HUES6 (cell line): ENCODE measurements around the gene ALDH1B1.
"Not testable (repeated sequence)": the region's sequence is repeated elsewhere in the genome, so short reads cannot be mapped to it uniquely, and the experiment has no call there.

Experiments used
- H3K27ac ChIP-seq: 2 replicates; pipeline ENCODE4 v1.7.0; 2013; ENCODE audit warnings: low read depth, mild to moderate bottlenecking, low read length, inconsistent platforms
- H3K27me3 ChIP-seq: 2 replicates; pipeline ENCODE4 v1.6.1; 2013; ENCODE audit warnings: low read length; ENCODE audit not compliant: control insufficient read depth, insufficient read depth
- H3K36me3 ChIP-seq: 2 replicates; pipeline ENCODE4 v1.6.1; 2013; ENCODE audit warnings: low read length; ENCODE audit not compliant: control insufficient read depth, insufficient read depth
- H3K4me1 ChIP-seq: 2 replicates; pipeline ENCODE4 v1.6.1; 2013; ENCODE audit warnings: low read length; ENCODE audit not compliant: control insufficient read depth, insufficient read depth
- H3K4me3 ChIP-seq: 2 replicates; pipeline ENCODE4 v1.5.1; 2013; ENCODE audit warnings: low read depth, low read length
- H3K9ac ChIP-seq: one replicate; pipeline ENCODE4 v1.6.1; 2013; ENCODE audit warnings: mild to moderate bottlenecking, low read length
- H3K9me3 ChIP-seq: 2 replicates; pipeline ENCODE4 v1.6.1; 2013; ENCODE audit warnings: low read depth, low read length; ENCODE audit not compliant: control insufficient read depth, insufficient read depth

The ALDH1B1 gene

GRCh38 chr9:38377336-38378083 is 15.0 kb upstream of the ALDH1B1 start:
- H3K27ac ChIP-seq, H3K36me3 ChIP-seq, H3K9ac ChIP-seq, H3K9me3 ChIP-seq, H3K4me3 ChIP-seq: not testable (repeated sequence)
- H3K4me1 ChIP-seq, result peaks cover 22% of the 10 kb centered on the region
- H3K27me3 ChIP-seq, result peaks cover 26% of the 10 kb centered on the region

GRCh38 chr9:38380230-38380871 is 12.2 kb upstream of the ALDH1B1 start:
- H3K9me3 ChIP-seq, result peaks cover 9% of the 10 kb centered on the region; the same call in 1 of the 2 replicates
- H3K27ac ChIP-seq, result no peak overlapping the region
- H3K9ac ChIP-seq, result no peak overlapping the region
- H3K36me3 ChIP-seq, result no peaks in the 10 kb centered on the region
- H3K4me3 ChIP-seq, result no peak overlapping the region; the same call in 1 of the 2 replicates
- peaks cover 24% of the 10 kb centered on the region; the same call in 1 of the 2 replicates for H3K27me3 ChIP-seq
- H3K4me1 ChIP-seq, result peaks cover 22% of the 10 kb centered on the region

GRCh38 chr9:38380872-38381534 is 11.5 kb upstream of the ALDH1B1 start:
- peaks cover 22% of the 10 kb centered on the region for H3K4me1 ChIP-seq
- peaks cover 13% of the 10 kb centered on the region; the same call in 1 of the 2 replicates for H3K9me3 ChIP-seq
- peaks cover 31% of the 10 kb centered on the region; the same call in 1 of the 2 replicates for H3K27me3 ChIP-seq
- H3K27ac ChIP-seq, result no peak overlapping the region
- no peak overlapping the region for H3K4me3 ChIP-seq
- no peaks in the 10 kb centered on the region for H3K36me3 ChIP-seq
- no peak overlapping the region for H3K9ac ChIP-seq

GRCh38 chr9:38382141-38382540 is 10.4 kb upstream of the ALDH1B1 start:
- no peaks in the 10 kb centered on the region for H3K36me3 ChIP-seq
- H3K27ac ChIP-seq, result no peak overlapping the region
- H3K4me3 ChIP-seq, result no peak overlapping the region
- H3K9me3 ChIP-seq, result peaks cover 13% of the 10 kb centered on the region; the same call in 1 of the 2 replicates
- H3K4me1 ChIP-seq, result peaks cover 22% of the 10 kb centered on the region
- H3K27me3 ChIP-seq, result peaks cover 32% of the 10 kb centered on the region; the same call in 1 of the 2 replicates
- H3K9ac ChIP-seq, result no peak overlapping the region

GRCh38 chr9:38384990-38385848 is 7.3 kb upstream of the ALDH1B1 start:
- Histone ChIP-seq H3K4me3 (no peak overlapping the region), H3K9me3 (peaks cover 13% of the 10 kb centered on the region; the same call in 1 of the 2 replicates), H3K27me3 (peaks cover 52% of the 10 kb centered on the region; the same call in 1 of the 2 replicates), H3K4me1 (peaks cover 15% of the 10 kb centered on the region), H3K27ac (no peak overlapping the region), H3K36me3 (no peaks in the 10 kb centered on the region), H3K9ac (no peak overlapping the region)

- Histone ChIP-seq H3K9ac (no peak overlapping the region), H3K27me3 (peaks cover 57% of the 10 kb centered on the region), H3K4me3 (no peak overlapping the region), H3K36me3 (no peaks in the 10 kb centered on the region), H3K27ac (no peak overlapping the region), H3K9me3 (peaks cover 13% of the 10 kb centered on the region; the same call in 1 of the 2 replicates), H3K4me1 (peaks cover 10% of the 10 kb centered on the region)
These were observed 6.6 kb upstream of the ALDH1B1 start for GRCh38 chr9:38385896-38386295.

GRCh38 chr9:38386319-38386895 is 6.1 kb upstream of the ALDH1B1 start:
- H3K36me3 ChIP-seq, result no peaks in the 10 kb centered on the region
- H3K9ac ChIP-seq, result no peak overlapping the region
- no peak overlapping the region for H3K27ac ChIP-seq
- H3K4me3 ChIP-seq, result no peak overlapping the region
- peaks cover 62% of the 10 kb centered on the region for H3K27me3 ChIP-seq
- peaks cover 7% of the 10 kb centered on the region for H3K4me1 ChIP-seq
- H3K9me3 ChIP-seq, result peaks cover 13% of the 10 kb centered on the region; the same call in 1 of the 2 replicates

- H3K27ac ChIP-seq, result no peak overlapping the region
- H3K4me1 ChIP-seq, result peaks cover 8% of the 10 kb centered on the region
- H3K9me3 ChIP-seq, result peaks cover 13% of the 10 kb centered on the region; the same call in 1 of the 2 replicates
- no peaks in the 10 kb centered on the region for H3K36me3 ChIP-seq
- H3K27me3 ChIP-seq, result peaks cover 60% of the 10 kb centered on the region
- no peak overlapping the region for H3K4me3 ChIP-seq
- no peak overlapping the region for H3K9ac ChIP-seq
These were observed 5.4 kb upstream of the ALDH1B1 start for GRCh38 chr9:38387066-38387465.

GRCh38 chr9:38387751-38388150 is 4.8 kb upstream of the ALDH1B1 start:
- H3K4me1 ChIP-seq, result peaks cover 8% of the 10 kb centered on the region
- H3K27me3 ChIP-seq, result peaks cover 54% of the 10 kb centered on the region
- H3K4me3 ChIP-seq, result no peak overlapping the region
- no peak overlapping the region for H3K27ac ChIP-seq
- no peaks in the 10 kb centered on the region for H3K36me3 ChIP-seq
- no peak overlapping the region for H3K9ac ChIP-seq
- peaks cover 13% of the 10 kb centered on the region; the same call in 1 of the 2 replicates for H3K9me3 ChIP-seq
